Chondrocyte (in vitro differentiated cells): ENCODE results near the gene PDSS1. TPM values are rescaled to one million over a fixed set of nuclear protein-coding genes. Genes with fewer than 3 reads are reported as not detected.

Source experiments
- DNase-seq: peaks from one replicate; pipeline ENCODE4 v3.0.0; 2021; ENCODE audit warnings: mixed read lengths, low spot score
- H3K27ac Mint-ChIP-seq: one replicate; pipeline ENCODE4 v1.8.0; 2021; ENCODE audit warnings: mild to moderate bottlenecking, moderate library complexity, mixed read lengths; ENCODE audit not compliant: unreplicated experiment
- H3K27me3 Mint-ChIP-seq: 2 replicates; pipeline ENCODE4 v1.8.0; 2021; ENCODE audit warnings: low read depth, mixed read lengths
- H3K36me3 Mint-ChIP-seq: 2 replicates; pipeline ENCODE4 v1.8.0; 2021; ENCODE audit warnings: low read depth, mixed read lengths
- H3K4me1 Mint-ChIP-seq: 2 replicates; pipeline ENCODE4 v1.8.0; 2021; ENCODE audit warnings: low read depth, mild to moderate bottlenecking, mixed read lengths
- H3K4me3 Mint-ChIP-seq: one replicate; pipeline ENCODE4 v1.8.0; 2021; ENCODE audit warnings: mild to moderate bottlenecking, moderate library complexity, mixed read lengths; ENCODE audit not compliant: unreplicated experiment
- H3K9me3 Mint-ChIP-seq: 2 replicates; pipeline ENCODE4 v1.8.0; 2021; ENCODE audit warnings: low read depth, mixed read lengths
- total RNA-seq: library from RNA; stranded (reverse); gene quantifications from 3 replicates; pipeline ENCODE4 v1.2.1, GENCODE V29; 2021
- TF ChIP-seq, protein P1 (sequence below): fragments of 200-600 bp; sonication (generic); IDR thresholded peaks from 2 replicates; pipeline ENCODE4 v1.5.0; 2021; ENCODE audit warnings: antibody characterized with exemption, mild to moderate bottlenecking, moderate library complexity

Gene PDSS1
- total RNA-seq, 1 donor from 2014 or later: 2.9 TPM

DNA sequence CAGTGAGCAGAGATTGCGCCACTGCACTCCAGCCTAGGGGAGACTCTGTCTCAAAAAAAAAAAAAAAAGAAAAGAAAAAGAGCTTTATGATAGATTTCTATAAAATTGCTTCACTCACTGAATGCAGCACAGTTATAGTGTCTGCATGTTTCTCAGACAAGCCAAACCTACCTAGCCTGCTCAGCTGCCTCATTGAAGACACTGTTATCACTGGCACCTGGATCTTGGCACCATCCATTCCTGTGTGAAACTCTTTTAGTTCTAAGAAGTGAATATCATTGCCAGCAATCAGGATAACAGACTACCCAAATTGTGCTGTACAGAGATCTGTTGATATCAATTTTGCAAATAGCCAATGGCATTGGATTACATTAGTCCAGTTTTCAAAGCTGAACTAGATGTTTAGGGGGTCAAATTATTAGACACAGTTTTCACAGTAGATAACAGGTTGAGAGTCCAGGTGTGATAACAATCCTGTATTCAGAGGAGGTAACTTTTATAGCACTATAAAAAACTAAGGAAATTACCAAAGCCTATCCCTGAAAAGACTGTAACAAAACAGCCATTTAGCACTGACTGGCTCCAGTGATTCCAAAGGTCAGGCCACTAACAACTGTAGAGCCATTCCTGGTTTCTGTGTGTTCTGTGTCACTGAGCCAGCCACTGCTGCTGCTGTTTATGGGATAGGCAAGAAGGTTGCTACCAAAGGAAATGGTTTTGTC, 17.1 kb downstream of the PDSS1 start:
- Mint-ChIP-seq H3K27me3 (no peaks in the 10 kb centered on the region), H3K27ac (no peak overlapping the region), H3K9me3 (no peaks in the 10 kb centered on the region), H3K36me3 (peaks cover 4% of the 10 kb centered on the region), H3K4me3 (no peak overlapping the region), H3K4me1 (no peaks in the 10 kb centered on the region)
- TF ChIP-seq, protein P1, sequence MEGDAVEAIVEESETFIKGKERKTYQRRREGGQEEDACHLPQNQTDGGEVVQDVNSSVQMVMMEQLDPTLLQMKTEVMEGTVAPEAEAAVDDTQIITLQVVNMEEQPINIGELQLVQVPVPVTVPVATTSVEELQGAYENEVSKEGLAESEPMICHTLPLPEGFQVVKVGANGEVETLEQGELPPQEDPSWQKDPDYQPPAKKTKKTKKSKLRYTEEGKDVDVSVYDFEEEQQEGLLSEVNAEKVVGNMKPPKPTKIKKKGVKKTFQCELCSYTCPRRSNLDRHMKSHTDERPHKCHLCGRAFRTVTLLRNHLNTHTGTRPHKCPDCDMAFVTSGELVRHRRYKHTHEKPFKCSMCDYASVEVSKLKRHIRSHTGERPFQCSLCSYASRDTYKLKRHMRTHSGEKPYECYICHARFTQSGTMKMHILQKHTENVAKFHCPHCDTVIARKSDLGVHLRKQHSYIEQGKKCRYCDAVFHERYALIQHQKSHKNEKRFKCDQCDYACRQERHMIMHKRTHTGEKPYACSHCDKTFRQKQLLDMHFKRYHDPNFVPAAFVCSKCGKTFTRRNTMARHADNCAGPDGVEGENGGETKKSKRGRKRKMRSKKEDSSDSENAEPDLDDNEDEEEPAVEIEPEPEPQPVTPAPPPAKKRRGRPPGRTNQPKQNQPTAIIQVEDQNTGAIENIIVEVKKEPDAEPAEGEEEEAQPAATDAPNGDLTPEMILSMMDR: no peak
- no peak for DNase-seq

DNA sequence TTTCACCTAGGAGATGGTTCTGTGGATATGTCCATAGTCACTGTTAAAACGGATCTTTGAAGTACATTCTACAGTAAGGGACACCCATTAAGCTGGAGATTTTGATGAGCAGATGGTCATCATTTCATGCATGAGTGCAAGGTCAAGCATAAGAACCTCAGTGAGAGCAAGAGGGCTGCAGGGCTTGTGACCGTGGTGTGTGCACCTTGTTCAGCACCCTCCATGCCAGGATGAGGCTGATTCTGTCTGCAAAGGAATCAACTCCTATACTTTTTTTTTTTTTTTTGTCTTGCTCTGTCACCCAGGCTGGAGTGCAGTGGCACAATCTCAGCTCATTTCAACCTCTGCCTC, 17.6 kb downstream of the PDSS1 start:
- Mint-ChIP-seq H3K27me3 (no peaks in the 10 kb centered on the region), H3K4me3 (no peak overlapping the region), H3K4me1 (no peaks in the 10 kb centered on the region), H3K9me3 (no peaks in the 10 kb centered on the region), H3K27ac (no peak overlapping the region), H3K36me3 (peaks cover 4% of the 10 kb centered on the region)
- TF ChIP-seq, protein P1: no peak
- no peak for DNase-seq

DNA sequence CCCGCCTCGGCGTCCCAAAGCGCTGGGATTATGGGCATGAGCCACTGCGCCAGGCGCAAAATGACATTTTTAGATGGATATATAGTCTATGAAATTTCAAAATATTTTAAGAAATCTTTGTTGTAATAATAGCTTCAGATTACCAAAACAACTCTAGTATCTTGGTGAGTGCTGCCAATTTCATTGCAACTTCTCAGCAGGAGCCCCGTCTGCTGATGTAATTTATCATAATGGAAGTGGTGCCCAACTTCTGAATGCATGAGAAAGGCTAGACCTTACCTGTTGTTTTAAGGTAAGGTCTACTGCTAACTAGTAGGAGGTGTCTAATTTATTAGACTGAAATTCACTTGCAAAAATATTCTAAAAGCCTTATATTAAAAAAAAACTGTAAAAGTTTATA, 20.0 kb downstream of the PDSS1 start:
- Mint-ChIP-seq H3K4me3 (no peak overlapping the region), H3K9me3 (no peaks in the 10 kb centered on the region), H3K27ac (no peak overlapping the region), H3K4me1 (no peaks in the 10 kb centered on the region), H3K36me3 (peaks cover 4% of the 10 kb centered on the region), H3K27me3 (no peaks in the 10 kb centered on the region)
- DNase-seq: no peak
- TF ChIP-seq, protein P1: no peak

DNA sequence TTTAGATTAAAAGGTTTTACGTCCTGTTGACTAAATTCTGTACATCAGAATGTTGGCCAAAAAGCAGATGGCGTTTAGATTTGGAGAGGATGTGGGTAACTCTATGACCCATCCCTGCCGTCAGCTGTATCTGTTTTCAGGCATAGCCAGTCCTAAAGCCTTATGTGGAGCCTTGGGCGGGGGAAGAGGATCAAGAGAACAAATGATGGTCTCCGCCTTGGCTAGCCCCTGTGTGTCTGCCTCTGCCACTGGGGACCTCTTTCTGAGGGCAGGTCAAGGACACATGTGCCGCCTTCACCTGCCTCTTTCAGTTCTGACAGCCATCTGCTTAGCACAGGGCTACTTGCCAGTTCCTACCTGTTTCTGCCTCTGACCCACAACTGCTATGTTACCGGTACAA, 24.1 kb downstream of the PDSS1 start:
- H3K36me3 Mint-ChIP-seq: peaks cover 2% of the 10 kb centered on the region
- H3K4me3 Mint-ChIP-seq: no peak overlapping the region
- peaks cover 8% of the 10 kb centered on the region for H3K4me1 Mint-ChIP-seq
- TF ChIP-seq, protein P1: no peak
- DNase-seq: no peak
- H3K9me3 Mint-ChIP-seq: no peaks in the 10 kb centered on the region
- no peaks in the 10 kb centered on the region for H3K27me3 Mint-ChIP-seq
- no peak overlapping the region for H3K27ac Mint-ChIP-seq

DNA sequence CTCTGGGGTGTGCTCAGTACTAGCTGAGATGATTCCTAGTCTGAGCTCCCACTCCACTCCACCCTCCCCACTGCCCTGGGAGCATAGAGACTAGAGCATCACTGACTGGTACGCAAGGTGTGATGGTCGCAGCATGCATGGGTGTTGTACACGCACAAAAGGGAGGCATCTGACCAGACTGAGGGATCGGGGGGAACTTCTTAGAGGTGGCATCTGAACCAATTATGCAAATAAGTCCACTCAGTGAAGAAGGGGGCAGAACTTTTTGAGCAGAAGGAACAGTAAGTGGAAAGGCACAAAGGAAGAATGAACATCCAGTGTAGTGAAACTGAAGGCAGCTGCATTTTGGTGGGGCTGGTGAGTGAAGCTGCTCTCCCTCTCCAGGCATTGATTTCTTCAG, 25.5 kb downstream of the PDSS1 start:
- no peaks in the 10 kb centered on the region for H3K9me3 Mint-ChIP-seq
- DNase-seq: no peak
- H3K27me3 Mint-ChIP-seq: no peaks in the 10 kb centered on the region
- H3K36me3 Mint-ChIP-seq: peaks cover 2% of the 10 kb centered on the region
- no peak overlapping the region for H3K4me3 Mint-ChIP-seq
- peaks cover 8% of the 10 kb centered on the region for H3K4me1 Mint-ChIP-seq
- H3K27ac Mint-ChIP-seq: no peak overlapping the region
- TF ChIP-seq, protein P1: no peak
